Rectal smooth muscle tissue (tissue), 1 donor: Measurements from ENCODE around the gene ERFL.
A peak's percentile ranks its signal among the peaks of the same experiment; 100 is the strongest.

Experiments used
- H3K27ac ChIP-seq: one replicate; pipeline ENCODE4 v1.7.0; 2013; ENCODE audit warnings: low read depth, low read length, inconsistent platforms
- H3K27me3 ChIP-seq: one replicate; pipeline ENCODE4 v1.7.0; 2013; ENCODE audit warnings: low read length; ENCODE audit not compliant: control insufficient read depth, insufficient read depth
- H3K36me3 ChIP-seq: one replicate; pipeline ENCODE4 v1.7.0; 2013; ENCODE audit warnings: low read length; ENCODE audit not compliant: control insufficient read depth, insufficient read depth
- H3K4me1 ChIP-seq: one replicate; pipeline ENCODE4 v1.7.0; 2013; ENCODE audit warnings: low read length; ENCODE audit not compliant: control insufficient read depth, insufficient read depth
- H3K4me3 ChIP-seq: one replicate; pipeline ENCODE4 v1.7.0; 2013; ENCODE audit warnings: low read length
- H3K9ac ChIP-seq: one replicate; pipeline ENCODE4 v1.7.0; 2013; ENCODE audit warnings: low read length

ERFL gene

GRCh38 chr19:41892173-41892902 lies 35.9 kb downstream of the ERFL start:
- Histone ChIP-seq H3K4me1 (no peaks in the 10 kb centered on the region), H3K27me3 (no peaks in the 10 kb centered on the region), H3K27ac (no peak overlapping the region), H3K36me3 (peaks cover 25% of the 10 kb centered on the region), H3K9ac (no peak overlapping the region), H3K4me3 (no peak overlapping the region)

GRCh38 chr19:41890936-41891335 lies 37.3 kb downstream of the ERFL start:
- Histone ChIP-seq H3K36me3 (peaks cover 23% of the 10 kb centered on the region), H3K9ac (no peak overlapping the region), H3K27ac (no peak overlapping the region), H3K4me1 (no peaks in the 10 kb centered on the region), H3K4me3 (no peak overlapping the region), H3K27me3 (no peaks in the 10 kb centered on the region)

GRCh38 chr19:41889896-41890295 lies 38.4 kb downstream of the ERFL start:
- no peak overlapping the region for H3K4me3 ChIP-seq
- peaks cover 14% of the 10 kb centered on the region for H3K36me3 ChIP-seq
- H3K27me3 ChIP-seq = no peaks in the 10 kb centered on the region
- no peaks in the 10 kb centered on the region for H3K4me1 ChIP-seq
- no peak overlapping the region for H3K9ac ChIP-seq
- no peak overlapping the region for H3K27ac ChIP-seq

- no peak overlapping the region for H3K4me3 ChIP-seq
- H3K27ac ChIP-seq = no peak overlapping the region
- H3K36me3 ChIP-seq = peaks cover 9% of the 10 kb centered on the region
- H3K9ac ChIP-seq = no peak overlapping the region
- no peaks in the 10 kb centered on the region for H3K4me1 ChIP-seq
- H3K27me3 ChIP-seq = no peaks in the 10 kb centered on the region
These were observed 39.3 kb downstream of the ERFL start for GRCh38 chr19:41888926-41889325.

- H3K4me1 ChIP-seq = no peaks in the 10 kb centered on the region
- no peak overlapping the region for H3K27ac ChIP-seq
- H3K4me3 ChIP-seq = no peak overlapping the region
- no peak overlapping the region for H3K9ac ChIP-seq
- no peaks in the 10 kb centered on the region for H3K27me3 ChIP-seq
- H3K36me3 ChIP-seq = peaks cover 7% of the 10 kb centered on the region
These were observed 40.4 kb downstream of the ERFL start for GRCh38 chr19:41887711-41888382.

- no peaks in the 10 kb centered on the region for H3K27me3 ChIP-seq
- no peak overlapping the region for H3K27ac ChIP-seq
- H3K36me3 ChIP-seq = peaks cover 3% of the 10 kb centered on the region
- H3K4me1 ChIP-seq = no peaks in the 10 kb centered on the region
- H3K4me3 ChIP-seq = no peak overlapping the region
- peak overlapping the region; percentile 16 for H3K9ac ChIP-seq
These were observed 41.2 kb downstream of the ERFL start for GRCh38 chr19:41886761-41887710.

GRCh38 chr19:41883821-41884733 lies 44.2 kb downstream of the ERFL start:
- H3K36me3 ChIP-seq = no peaks in the 10 kb centered on the region
- H3K27me3 ChIP-seq = no peaks in the 10 kb centered on the region
- peak overlapping the region; percentile 34 for H3K9ac ChIP-seq
- H3K4me1 ChIP-seq = no peaks in the 10 kb centered on the region
- peak overlapping the region; percentile 79 for H3K4me3 ChIP-seq
- peak overlapping the region; percentile 50 for H3K27ac ChIP-seq

- Histone ChIP-seq H3K4me3 (peak overlapping the region; percentile 79), H3K36me3 (no peaks in the 10 kb centered on the region), H3K27ac (peak overlapping the region; percentile 50), H3K4me1 (no peaks in the 10 kb centered on the region), H3K27me3 (no peaks in the 10 kb centered on the region), H3K9ac (peak overlapping the region; percentile 16)
These were observed 44.8 kb downstream of the ERFL start for GRCh38 chr19:41883463-41883820.

- H3K9ac ChIP-seq = peak within 1 kb of the TSS; percentile 29
These were observed 45.4 kb downstream of the ERFL start, which contains the start of gene ARHGEF1 for GRCh38 chr19:41882568-41883462. TSS of gene ARHGEF1 (plus strand) at chr19:41883184. CDS start at chr19:41888083, 4,899 bp downstream.

GRCh38 chr19:41880329-41880708 lies 47.9 kb downstream of the ERFL start:
- Histone ChIP-seq H3K9ac (no peak overlapping the region), H3K27ac (no peak overlapping the region), H3K27me3 (no peaks in the 10 kb centered on the region), H3K36me3 (no peaks in the 10 kb centered on the region), H3K4me3 (no peak overlapping the region), H3K4me1 (no peaks in the 10 kb centered on the region)

More at GRCh38 chr19:41882568-41883462, 45.4 kb downstream of the ERFL start, which contains the start of gene ARHGEF1:
- H3K4me1 ChIP-seq = no peaks in the 10 kb centered on the region
- no peaks in the 10 kb centered on the region for H3K36me3 ChIP-seq
- peak within 1 kb of the TSS; percentile 50 for H3K27ac ChIP-seq
- no peaks in the 10 kb centered on the region for H3K27me3 ChIP-seq
- H3K4me3 ChIP-seq = peak within 1 kb of the TSS; percentile 79
